Stimulated activated naive CD4-positive, alpha-beta T cell (primary cell): ENCODE data around the gene TEX53.

Experiments
- DNase-seq, 6 experiments: peaks; one replicate each; lab custom pipeline; 2025; lab: John Stamatoyannopoulos, UW

TEX53 gene

DNA sequence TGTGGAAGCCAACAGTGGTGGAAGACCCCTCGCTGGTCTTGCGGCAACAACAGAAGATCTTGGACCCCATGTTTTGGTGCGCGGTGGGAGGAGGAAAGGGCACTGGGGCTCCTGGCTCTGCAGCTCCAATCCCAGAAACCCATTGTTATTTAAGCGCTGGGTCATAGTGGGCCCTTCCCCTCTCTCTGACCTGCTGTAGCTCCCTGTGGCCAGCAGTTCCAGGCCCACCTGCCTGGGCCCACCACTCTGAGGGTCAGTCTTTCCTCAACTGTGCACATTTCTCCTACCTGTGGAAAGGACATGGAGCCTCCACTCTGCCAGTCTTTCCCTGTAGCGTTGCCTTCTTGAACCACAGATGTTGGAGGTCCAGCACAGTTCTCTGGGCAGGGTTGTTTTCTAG, at the start of gene TEX53:
Gene TEX53, minus strand, starts transcription at position 101 of the 400 bp plus-strand sequence. Its CDS starts 31 bp downstream, at position 70.
- DNase-seq: no peak

DNA sequence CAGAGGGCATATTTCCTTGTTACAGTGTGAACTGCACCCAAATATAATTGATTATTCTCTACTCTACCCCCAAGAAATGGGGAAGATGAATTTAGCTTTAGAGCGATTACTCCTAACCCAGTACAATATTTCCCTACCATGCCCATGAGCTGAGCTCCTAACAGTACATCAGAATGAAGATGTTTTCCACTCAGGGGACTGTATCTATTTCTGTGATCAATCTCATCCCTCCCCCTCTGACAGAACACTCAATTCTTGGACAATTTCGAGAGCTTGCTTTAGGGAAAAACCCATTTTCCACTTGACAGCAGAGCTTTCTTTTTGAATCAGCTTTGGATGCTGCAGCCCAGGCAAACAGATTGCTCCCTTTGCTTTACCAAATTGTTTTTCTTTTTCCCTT, 49.1 kb upstream of the TEX53 start:
- DNase-seq: no peak

DNA sequence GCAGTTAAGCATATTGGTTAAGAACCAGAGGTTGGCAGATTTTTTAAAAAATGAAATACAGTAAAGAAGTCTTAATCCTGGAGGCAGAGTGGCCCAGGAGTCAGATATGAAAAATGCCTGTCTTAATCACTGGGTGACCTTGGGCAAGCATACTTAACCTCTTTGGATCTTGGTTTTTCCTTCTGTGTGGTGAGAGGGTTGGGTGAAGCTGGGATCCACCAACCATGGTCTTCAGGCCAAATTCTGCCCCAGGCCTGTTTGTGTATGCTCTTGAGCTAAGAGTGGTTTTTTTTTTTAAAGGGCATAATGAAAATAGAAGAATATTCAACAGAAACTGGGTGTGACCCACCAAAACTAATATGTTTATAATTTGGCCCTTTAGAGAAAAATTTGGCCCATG, 44.4 kb upstream of the TEX53 start:
- DNase-seq: no peak

DNA sequence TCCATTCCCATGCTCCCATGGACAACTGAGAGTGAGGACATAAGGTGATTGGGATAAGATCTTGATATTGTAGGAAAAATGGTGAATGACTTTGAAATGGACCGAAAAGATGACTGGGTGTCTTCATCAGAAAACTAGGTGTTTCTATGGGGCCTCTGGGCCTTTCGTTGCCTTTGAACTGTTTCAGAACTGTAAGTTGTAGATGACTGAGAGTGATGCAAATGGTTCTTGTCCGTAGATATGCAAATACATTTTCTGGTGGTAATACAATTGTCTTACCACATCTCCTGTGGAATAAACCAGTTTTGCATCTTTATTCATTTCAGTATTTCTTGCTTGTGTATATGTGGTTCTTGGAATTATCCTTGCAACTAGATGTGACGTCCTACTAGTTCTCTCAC, 40.3 kb upstream of the TEX53 start:
- no peak for DNase-seq

DNA sequence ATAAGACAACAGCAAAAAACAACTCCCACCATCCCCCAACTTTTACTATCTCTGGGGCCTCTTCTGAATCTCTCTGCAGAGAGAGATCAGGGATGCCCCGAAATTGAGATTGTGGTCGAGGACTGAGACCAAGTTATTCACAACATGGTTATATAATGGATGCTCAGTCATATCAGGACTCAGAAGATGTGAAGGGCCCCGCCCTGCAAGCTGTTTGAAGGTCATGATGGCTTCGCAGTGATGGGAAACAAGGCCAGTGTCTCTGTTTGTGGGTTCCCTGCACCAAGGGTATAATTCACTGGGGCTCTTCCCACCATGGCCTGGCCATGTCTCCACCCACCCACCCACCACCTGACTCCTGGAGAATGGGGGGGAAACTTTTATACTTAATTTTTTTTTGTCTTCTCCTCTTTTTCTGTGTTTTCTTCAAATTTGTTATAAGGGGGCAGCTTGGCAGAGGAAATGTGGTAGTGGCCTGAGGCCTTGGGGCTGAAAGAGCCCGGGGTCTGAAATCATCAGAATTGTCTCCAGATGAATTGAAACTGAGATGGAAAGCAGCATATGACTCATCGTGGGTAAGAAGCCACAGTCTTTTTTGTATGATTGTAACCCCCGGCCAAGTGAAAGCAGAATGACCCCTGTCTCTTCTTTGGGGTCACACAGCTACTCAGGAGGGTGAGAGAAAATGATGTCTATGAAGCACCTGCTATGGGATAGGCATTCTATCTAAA, 39.4 kb upstream of the TEX53 start:
- no peak for DNase-seq

DNA sequence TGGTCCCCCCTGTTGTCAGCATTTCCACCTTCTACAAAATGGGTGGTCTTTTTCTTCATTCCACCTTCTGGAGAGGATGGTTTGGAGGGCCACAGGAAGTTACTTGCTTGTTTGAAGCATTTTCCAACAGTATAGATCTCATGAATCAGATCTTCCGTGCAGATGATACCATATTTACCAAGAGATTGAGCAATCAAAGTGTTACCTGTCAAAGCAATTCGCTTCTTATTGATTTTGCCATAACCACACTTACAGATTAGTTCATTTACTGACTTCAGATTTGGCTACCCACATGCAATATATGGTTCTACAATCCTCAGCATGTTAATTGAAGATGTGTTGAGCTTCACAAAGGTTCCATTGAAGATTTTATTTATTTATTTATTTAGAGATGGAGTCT, 38.3 kb upstream of the TEX53 start:
- DNase-seq: no peak

DNA sequence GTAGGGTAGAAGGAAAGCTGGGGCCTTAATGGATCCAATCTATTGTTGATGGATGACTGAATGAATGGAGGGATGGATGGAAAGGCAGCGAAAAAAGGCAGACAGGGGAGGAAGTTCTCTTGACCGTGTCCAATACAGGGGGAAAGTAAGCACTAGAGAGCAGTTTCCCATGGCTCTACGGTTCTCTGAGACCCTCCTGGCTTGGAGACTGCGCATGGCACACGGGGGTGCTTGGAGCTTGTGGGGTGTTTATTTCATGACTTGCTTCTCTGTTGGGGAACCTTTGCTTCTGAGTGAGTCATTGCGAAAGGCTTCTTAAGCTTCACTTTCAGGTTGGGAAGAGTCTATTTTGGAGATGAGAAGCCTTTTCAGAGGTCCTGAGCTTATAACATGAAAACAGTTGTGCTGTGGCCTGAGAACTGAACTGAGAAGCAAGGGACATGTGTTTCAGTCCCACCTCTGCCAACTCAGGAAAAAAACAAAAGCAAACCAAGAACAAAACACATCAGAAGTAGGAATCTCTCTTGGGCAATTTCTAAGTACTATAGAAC, 37.2 kb upstream of the TEX53 start:
- no peak for DNase-seq

DNA sequence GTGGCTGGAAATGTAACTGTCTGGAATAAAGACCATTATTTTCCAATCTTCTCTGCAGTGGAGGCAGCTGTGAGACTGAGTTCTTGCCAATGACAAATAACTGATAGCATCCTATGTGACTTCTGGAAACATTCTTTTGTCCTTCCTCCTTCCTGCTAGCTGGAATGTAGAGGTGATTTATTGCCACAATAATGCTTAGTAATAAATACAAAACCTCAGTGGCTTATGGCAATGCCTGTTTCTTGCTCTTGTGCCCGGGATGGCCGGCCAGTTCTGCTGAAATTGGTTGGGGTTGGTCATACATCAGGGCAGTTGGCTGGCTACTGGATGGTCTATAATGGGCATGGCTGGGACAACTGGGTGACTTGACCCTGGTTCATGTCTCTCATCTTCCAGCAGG, 36.5 kb upstream of the TEX53 start:
- DNase-seq: no peak

DNA sequence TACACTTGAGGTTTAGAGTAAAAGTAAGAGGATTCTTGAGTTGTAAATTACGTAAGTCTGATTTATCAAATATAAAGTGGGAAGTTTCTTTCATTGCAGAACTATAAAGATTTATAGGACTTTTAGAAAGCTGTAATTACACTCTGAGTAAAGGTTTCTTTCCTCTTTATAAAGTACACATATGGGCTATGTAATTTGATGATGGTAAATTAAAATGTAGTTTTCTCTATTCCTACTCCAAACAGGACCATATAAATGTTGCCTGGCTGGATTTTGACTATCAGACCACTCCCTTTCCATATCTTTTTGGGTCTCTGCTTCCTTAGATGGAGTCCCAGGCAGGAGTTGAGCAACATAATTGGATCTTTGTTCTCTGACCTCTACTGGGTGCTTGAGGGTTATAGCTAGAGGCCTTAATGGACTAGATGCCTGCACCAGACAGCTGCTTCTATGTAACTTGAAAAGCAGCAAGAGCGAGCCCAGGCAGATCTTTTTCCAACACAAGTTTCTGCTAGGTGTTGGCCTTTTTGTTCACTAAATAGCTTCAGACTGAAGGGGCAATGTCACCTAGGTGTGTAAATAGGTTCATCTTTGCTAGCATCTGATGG, 35.7 kb upstream of the TEX53 start:
- DNase-seq: no peak

DNA sequence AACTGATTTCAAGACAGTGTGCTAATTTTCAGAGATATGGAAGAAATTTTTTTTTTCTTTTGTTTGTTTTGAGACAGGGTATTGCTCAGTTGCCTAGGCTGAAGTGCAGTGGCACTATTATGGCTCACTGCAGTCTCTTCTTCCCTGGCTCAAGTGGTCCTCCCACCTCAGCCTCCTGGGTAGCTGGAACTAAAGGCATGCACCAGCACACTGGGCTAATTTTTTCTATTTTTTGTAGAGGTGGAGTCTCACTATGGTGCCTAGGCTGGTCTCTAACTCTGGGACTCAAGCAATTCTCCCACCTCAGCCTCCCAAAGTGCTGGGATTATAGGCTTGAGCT, 34.3 kb upstream of the TEX53 start:
- no peak for DNase-seq

DNA sequence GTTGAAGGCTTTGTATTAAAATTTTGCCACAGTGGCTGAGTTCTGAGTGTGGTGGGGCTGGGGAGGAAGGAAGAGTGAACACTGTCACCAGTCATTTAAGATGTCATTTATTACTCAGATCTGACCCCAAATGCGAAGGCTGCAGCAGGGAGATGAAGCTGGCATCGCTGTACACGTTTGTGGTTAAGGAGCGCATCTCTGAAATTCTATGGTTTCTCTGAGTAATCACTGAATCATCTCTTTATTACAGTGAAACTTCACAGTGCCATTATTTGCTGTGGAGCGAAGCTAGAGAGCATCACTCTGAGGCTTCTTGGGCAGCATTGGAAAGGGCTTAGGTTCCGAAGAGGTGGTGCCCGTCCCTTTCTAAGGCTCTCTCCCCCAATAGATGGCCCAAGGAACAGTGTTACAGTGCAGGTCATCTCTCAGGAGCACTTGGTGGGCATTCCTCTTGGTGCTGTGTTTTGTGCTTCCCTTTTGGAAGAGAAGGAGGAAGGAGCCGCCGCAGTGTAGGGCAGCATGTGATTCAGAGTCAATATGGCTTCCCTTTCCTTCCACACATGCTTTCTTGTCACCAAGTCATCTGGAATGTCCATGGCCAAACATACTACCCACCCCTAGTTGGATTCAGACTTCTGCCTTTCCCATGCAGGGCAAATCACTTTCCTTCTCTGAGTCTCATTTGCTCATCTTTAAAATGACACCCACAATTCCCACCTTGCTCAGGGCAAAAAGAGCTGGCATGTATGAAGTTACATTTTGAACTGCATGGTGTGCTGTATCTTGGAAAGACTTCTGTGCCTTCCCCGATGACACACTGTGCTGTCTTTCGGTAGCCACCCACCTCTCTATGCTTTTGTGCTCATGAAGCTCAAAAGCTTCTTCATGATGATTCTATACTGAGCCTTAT, 33.7 kb upstream of the TEX53 start:
- DNase-seq: peak in 2 of 6 experiments; percentile 1 to 7

DNA sequence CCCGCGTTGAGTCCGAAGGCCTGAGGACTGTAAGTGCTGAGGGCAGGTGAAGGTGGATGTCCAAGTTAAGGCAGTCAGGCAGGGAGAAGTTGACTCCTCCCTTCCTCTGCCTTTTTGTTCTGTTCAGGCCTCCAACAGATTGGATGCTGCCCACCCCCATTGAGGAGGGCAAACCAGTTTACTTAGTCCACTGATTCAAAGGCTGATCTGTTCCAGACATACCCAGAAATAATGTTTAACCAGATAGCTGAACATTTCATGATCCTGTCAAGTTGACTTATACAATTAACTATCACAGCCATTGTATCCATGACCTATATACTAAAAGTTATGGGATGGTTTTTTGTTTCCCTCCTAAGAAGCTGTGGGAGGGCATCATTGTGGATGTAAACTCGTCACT, 32.7 kb upstream of the TEX53 start:
- DNase-seq: no peak

DNA sequence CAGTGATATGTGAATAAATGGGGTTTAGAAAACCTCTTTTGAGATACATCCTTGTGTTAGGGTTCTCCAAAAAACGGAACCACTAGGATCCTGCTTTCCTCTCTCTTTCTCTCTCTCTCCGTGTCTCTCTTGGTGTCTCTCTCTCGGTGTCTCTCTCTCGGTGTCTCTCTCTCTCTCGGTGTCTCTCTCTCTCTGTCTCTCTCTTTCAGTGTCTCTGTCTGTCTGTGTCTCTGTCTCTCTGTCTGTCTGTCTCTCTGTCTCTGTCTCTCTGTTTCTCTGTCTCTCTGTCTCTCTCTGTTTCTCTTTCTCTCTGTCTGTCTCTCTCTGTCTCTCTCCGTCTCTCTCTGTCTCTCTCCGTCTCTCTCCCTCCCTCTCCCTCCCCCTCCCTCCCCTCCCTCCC, 32.2 kb upstream of the TEX53 start:
- DNase-seq: no peak

DNA sequence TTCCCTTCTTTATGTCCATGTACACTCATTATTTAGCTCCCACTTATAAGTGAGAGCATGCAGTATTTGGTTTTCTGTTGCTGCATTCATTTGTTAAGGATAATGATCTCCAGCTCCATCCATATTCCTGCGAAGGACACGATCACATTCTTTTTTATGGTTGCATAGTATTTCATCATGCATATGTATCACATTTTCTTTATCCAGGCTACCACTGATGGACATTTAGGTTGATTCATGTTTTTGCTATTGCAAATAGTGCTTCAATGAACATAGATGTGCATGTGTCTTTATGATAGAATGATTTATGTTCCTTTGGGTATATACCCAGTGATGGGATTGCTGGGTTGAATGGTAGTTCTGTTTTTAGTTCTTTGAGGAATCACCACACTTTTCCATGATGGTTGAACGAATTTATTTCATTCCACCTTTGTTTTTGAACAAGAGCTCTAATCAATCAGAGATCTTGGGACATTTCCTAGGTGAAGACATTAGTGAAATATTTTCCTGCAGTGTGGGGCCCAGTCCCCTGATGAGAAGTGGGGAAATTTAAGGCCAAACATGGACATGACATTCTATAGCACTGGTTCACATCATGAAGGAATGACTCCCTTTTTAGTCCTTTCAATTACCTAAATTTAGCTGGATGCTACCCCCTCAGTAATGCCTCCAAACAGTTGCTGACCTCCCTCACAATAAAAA, 31.5 kb upstream of the TEX53 start:
- DNase-seq: no peak

DNA sequence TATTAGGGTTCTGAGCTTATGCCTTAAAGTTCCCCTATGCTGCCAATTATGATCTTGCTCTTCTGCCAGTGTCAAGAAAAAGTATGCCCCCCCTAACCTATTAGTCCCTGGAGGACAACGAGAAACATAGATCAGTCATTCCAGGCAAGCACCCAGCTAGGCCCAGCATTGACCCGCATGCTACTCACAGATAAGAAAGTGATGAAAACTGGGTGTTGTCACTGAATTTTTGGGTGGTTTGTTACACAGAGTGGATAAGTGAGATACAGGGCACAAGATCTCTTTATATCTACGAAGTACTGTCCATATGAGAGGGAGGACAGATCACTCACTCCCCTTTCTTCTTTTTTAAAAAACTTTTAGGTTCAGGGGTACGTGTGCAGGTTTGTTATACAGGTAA, 30.8 kb upstream of the TEX53 start:
- DNase-seq: no peak

DNA sequence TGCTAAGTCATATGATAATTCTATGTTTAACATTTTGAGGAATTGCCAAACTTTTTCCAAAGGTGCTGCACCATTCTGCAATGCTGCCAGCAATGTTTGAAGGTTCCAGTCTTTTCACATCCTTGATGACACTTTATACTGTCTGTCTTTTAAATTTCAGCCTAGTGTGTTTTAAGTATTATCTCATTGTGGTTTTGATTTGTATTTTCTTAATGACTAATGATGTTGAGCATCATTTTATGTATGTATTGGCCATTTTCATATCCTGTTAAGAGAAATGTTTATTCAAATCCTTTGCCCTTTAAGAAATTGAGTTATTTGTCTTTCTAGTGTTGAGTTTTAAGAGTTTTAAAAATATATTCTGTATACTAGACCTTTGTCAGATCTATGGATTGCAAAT, 29.4 kb upstream of the TEX53 start:
- no peak for DNase-seq

DNA sequence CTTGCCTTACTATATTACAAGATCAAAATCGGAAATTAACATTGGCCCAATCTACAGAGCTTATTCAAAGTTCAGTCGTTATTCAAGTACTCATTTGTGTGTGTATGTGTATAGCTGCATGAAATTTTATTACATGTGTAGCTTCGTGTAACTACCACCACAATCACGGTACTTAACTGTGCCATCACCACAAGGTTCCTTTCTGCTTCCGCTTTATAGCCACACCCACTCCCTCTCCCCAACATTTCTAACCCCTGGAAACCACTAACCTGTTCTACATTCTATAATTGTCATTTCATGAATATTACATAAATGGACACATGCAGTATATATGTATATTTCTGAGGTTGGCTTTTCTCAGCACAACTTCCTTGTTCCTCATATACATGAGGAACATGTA, 28.3 kb upstream of the TEX53 start:
- no peak for DNase-seq

DNA sequence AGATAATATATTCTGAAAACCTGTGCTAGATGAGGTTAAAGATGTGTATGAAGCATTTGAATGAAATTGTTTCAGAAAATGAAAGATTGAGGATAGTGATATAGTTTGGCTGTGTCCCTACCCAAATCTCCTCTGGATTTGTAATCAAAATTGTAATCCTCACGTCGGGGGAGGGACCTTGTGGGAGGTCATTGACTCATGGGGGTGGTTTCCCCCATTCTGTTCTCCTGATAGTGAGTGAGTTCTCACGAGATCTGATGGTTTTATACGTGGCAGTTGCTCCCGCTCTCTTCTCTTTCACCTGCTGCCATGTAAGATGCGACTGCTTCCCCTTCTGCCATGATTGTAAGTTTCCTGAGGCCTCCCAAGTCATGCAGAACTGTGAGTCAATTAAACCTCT, 26.4 kb upstream of the TEX53 start:
- DNase-seq: no peak

DNA sequence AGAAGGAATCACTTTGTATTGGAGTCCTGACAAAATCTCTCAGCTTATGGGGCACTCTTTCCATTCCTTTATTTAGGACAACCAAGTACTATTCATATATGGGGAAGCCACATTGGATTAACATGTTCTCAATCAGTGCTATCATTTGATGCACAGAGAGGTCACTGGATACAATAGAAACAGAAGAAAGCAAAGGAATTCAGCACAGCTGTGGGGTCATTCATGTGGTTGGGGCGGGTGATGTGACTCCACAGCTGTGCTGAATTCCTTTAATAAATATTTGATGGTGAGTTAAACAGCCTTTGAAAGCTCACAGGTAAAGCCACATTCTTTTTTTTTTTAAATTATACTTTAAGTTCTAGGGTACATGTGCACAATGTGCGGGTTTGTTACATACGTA, 25.2 kb upstream of the TEX53 start:
- no peak for DNase-seq

DNA sequence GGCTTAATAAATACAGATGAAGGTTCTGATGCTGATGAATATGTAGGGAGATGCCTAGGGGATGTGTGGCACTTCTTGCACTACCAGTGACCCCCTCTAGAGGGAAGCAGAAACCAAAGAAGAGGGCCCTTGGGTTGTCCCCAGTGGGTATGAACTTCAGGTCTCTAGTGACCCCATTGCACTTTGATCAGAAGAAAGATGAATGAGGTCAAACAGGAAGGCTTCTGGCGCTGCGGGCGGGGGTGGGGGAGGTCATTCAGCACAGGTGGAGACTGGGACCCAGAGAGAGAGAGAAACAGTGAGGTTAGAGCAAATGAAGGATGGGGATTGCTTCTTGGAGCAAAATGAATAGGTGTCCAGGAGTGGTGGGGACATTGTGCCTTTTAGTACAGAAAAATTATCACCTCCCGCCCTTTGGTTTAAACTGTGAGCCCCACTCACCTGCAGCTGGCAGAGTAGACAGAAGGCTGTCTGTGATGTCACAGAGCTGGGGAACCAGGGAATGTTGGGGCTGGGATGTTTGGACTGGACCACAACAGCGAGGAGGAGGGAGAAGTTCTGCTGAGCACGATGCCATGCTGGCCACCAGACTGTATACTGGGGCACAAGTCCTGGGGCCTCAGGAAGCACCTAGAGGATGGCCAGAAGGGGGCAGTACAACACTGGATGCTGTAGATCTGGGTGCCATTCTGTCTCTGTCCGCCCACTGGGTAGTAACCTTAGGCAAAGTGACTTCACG, 24.2 kb upstream of the TEX53 start, which contains the start of gene TEX48:
Gene TEX48, minus strand, starts transcription at position 599 of the 739 bp plus-strand sequence. CDS start 10,469 bp downstream, outside the sequence.
- peak; percentile 9 to 68 (median 40) for DNase-seq
